HCT116 (cell line): ENCODE results near the gene EDEM3.

Source experiments
- FOSL1 ChIP-seq: IDR thresholded peaks from 2 replicates; pipeline ENCODE4 v1.6.1; 2012; ENCODE audit warnings: low read depth
- POLR2A ChIP-seq: IDR thresholded peaks from 2 replicates; pipeline ENCODE4 v1.7.0; 2011; ENCODE audit warnings: borderline replicate concordance; ENCODE audit not compliant: insufficient read depth, insufficient read length; ENCODE audit errors: extremely low read depth
- RAD21 ChIP-seq: IDR thresholded peaks from 2 replicates; pipeline ENCODE4 v1.6.1; 2012; ENCODE audit warnings: low read depth, mild to moderate bottlenecking
- TCF7L2 ChIP-seq: IDR thresholded peaks from 2 replicates; pipeline ENCODE4 v1.7.0; 2011; ENCODE audit warnings: borderline replicate concordance, inconsistent platforms; ENCODE audit not compliant: insufficient read depth, insufficient read length; ENCODE audit errors: extremely low read depth
- YY1 ChIP-seq: IDR thresholded peaks from 2 replicates; pipeline ENCODE4 v1.6.1; 2011; ENCODE audit warnings: low read length, low read depth, moderate library complexity, mild to moderate bottlenecking; ENCODE audit not compliant: insufficient replicate concordance; ENCODE audit errors: extremely low read depth
- TF ChIP-seq, protein P1 (sequence below): IDR thresholded peaks from 2 replicates; pipeline ENCODE4 v1.6.1; 2011; ENCODE audit warnings: mild to moderate bottlenecking, low read length, moderate library complexity; ENCODE audit not compliant: insufficient replicate concordance; ENCODE audit errors: extremely low read depth
- TF ChIP-seq, protein P2 (sequence below), 3 experiments: fragments of 200-600 bp in 1 of 3; sonication (generic) in 1 of 3; IDR thresholded peaks in 2 of 3; conservative IDR thresholded peaks in 1 of 3; 2 replicates each; pipeline ENCODE4 v1.5.1; 2012 to 2017; ENCODE audit warnings: low read depth in 2 of 3, low read length in 2 of 3, antibody characterized with exemption in 1 of 3, borderline replicate concordance in 1 of 3, control low read depth in 1 of 3, mild to moderate bottlenecking in 1 of 3, mixed read lengths in 1 of 3, mixed run types in 1 of 3, moderate library complexity in 1 of 3; ENCODE audit not compliant: insufficient read depth in 1 of 3

DNA sequence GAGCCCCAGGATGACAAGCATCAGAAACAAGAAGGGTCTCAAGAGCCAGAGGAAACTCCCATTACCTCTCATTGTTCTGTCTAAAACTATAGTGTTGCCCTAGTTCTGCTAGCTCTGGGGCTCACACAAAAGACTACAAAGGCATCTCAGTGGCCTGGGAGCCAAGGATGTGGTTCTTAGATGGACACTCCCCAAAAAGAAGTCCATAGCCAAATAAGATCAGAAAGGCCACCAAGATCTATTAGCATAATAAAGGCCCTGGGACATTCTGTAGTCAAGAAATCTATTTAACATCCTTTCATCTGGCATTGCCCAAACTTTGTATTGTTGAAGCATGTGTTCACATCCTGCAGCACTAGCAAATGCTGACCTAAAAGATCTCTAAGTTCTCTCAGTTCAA is 99.5 kb downstream of the EDEM3 start:
- TF ChIP-seq RAD21 (no peak), TCF7L2 (no peak), POLR2A (no peak), FOSL1 (no peak), YY1 (no peak)
- TF ChIP-seq, protein P1, sequence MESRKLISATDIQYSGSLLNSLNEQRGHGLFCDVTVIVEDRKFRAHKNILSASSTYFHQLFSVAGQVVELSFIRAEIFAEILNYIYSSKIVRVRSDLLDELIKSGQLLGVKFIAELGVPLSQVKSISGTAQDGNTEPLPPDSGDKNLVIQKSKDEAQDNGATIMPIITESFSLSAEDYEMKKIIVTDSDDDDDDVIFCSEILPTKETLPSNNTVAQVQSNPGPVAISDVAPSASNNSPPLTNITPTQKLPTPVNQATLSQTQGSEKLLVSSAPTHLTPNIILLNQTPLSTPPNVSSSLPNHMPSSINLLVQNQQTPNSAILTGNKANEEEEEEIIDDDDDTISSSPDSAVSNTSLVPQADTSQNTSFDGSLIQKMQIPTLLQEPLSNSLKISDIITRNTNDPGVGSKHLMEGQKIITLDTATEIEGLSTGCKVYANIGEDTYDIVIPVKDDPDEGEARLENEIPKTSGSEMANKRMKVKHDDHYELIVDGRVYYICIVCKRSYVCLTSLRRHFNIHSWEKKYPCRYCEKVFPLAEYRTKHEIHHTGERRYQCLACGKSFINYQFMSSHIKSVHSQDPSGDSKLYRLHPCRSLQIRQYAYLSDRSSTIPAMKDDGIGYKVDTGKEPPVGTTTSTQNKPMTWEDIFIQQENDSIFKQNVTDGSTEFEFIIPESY, result no peak
- TF ChIP-seq, protein P2, sequence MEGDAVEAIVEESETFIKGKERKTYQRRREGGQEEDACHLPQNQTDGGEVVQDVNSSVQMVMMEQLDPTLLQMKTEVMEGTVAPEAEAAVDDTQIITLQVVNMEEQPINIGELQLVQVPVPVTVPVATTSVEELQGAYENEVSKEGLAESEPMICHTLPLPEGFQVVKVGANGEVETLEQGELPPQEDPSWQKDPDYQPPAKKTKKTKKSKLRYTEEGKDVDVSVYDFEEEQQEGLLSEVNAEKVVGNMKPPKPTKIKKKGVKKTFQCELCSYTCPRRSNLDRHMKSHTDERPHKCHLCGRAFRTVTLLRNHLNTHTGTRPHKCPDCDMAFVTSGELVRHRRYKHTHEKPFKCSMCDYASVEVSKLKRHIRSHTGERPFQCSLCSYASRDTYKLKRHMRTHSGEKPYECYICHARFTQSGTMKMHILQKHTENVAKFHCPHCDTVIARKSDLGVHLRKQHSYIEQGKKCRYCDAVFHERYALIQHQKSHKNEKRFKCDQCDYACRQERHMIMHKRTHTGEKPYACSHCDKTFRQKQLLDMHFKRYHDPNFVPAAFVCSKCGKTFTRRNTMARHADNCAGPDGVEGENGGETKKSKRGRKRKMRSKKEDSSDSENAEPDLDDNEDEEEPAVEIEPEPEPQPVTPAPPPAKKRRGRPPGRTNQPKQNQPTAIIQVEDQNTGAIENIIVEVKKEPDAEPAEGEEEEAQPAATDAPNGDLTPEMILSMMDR (IDR thresholded peaks at IDR 0.05 in 2 of 3, conservative IDR thresholded peaks at IDR 0.05 in 1 of 3; ENCODE audit: borderline replicate concordance in 1 of 3, insufficient read depth in 1 of 3, low read depth in 2 of 3, low read length in 2 of 3), result no peak
